Measurements from ENCODE around the gene NME8. TPM values are rescaled to one million over a fixed set of nuclear protein-coding genes. Genes with fewer than 3 reads are reported as not detected.

The NME8 gene
- total RNA-seq, 4 donors from 2014 or later = 0.72 TPM; not detected in 3

- ATAC-seq (ENCODE audit: low FRiP score) (no peak), DNase-seq (ENCODE audit: low spot score) (no peak)
- TF ChIP-seq CTCF (IDR thresholded peaks at IDR 0.05) = no peak
Measured at GRCh38 chr7:37932543-37932942, 84.1 kb downstream of the NME8 start.

GRCh38 chr7:37933018-37933566 lies 84.7 kb downstream of the NME8 start:
- no peak for DNase-seq (ENCODE audit: low spot score)
- no peak for TF ChIP-seq CTCF (IDR thresholded peaks at IDR 0.05)
- ATAC-seq (ENCODE audit: low FRiP score) = no peak

GRCh38 chr7:37942934-37943610 lies 94.7 kb downstream of the NME8 start:
- DNase-seq (ENCODE audit: low spot score) (no peak), ATAC-seq (ENCODE audit: low FRiP score) (no peak)
- TF ChIP-seq CTCF (IDR thresholded peaks at IDR 0.05) = no peak

GRCh38 chr7:37943905-37944736 lies 95.7 kb downstream of the NME8 start:
- ATAC-seq (ENCODE audit: low FRiP score) (no peak), DNase-seq (ENCODE audit: low spot score) (no peak)
- no peak for TF ChIP-seq CTCF (IDR thresholded peaks at IDR 0.05)

GRCh38 chr7:37944737-37945054 lies 96.3 kb downstream of the NME8 start:
- no peak for DNase-seq (ENCODE audit: low spot score)
- no peak for ATAC-seq (ENCODE audit: low FRiP score)

GRCh38 chr7:37945336-37945735 lies 96.9 kb downstream of the NME8 start:
- DNase-seq (ENCODE audit: low spot score) (no peak), ATAC-seq (ENCODE audit: low FRiP score) (no peak)
- TF ChIP-seq CTCF (IDR thresholded peaks at IDR 0.05) = no peak

More at GRCh38 chr7:37944737-37945054, 96.3 kb downstream of the NME8 start:
- no peak for TF ChIP-seq CTCF (IDR thresholded peaks at IDR 0.05)

All from omental fat pad (tissue), 4 donors.